HG03095 (cell line): Measurements from ENCODE around the gene CPNE5.

ENCODE experiments used
- ATAC-seq: cut with Tn5 transposase; IDR thresholded peaks from one replicate; pipeline ENCODE4 v1.9.1; 2021; ENCODE audit warnings: moderate library complexity; ENCODE audit not compliant: unreplicated experiment

CPNE5 gene

GRCh38 chr6:36751091-36751490 lies 88.2 kb downstream of the CPNE5 start:
- no peak for ATAC-seq

DNA sequence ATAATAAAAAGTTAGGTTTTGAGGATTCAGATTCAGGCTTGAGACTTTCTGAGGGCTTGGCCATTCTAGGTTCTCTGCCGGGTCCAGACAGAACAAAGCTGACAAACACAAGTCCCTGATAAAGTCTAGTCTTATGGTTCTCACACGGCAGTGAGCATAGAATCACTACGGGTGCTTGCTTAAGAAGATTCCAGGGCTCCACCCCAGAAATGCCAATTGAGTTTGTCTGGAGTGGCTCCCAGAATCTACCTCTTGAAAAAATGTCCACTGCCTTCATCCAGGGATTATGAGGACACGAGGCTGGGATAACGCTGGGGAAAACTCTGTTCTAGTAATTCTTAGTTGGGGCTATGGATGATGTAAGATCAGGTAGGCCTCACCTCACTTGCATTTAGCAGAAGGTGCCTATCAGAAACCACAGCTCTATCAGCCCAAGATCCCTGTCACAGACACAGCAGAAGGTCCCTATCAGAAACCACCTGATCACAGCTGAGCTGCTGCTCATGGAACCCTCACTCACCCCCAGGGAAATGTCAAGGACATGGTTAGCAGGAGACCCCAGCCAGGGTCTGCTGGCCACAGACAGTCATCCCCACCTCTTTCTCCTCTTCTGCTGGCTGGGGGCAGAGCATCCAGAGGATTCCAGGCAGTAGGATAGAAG lies 89.3 kb downstream of the CPNE5 start:
- no peak for ATAC-seq

- no peak for ATAC-seq
Observed at GRCh38 chr6:36746251-36746650, 93.0 kb downstream of the CPNE5 start.

DNA sequence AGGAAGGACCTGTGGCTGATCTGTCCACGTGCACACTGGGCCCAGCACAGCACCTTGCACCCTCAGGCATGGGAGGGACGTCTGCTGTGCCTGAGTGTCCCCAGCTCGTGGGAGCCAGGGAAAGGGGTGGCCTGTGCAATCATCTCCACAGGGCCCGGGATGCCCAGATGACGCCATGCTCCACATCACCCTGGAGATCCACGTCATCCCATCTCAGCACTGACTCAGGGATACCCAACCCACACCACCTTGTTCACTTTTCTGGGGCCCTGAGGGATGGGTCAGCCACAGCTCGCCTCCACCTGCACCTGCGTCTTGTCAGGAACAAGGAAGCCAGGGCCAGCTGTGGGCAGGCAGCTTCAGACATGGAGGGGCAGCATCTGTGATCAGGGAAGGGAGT lies 93.4 kb downstream of the CPNE5 start:
- ATAC-seq, result no peak

DNA sequence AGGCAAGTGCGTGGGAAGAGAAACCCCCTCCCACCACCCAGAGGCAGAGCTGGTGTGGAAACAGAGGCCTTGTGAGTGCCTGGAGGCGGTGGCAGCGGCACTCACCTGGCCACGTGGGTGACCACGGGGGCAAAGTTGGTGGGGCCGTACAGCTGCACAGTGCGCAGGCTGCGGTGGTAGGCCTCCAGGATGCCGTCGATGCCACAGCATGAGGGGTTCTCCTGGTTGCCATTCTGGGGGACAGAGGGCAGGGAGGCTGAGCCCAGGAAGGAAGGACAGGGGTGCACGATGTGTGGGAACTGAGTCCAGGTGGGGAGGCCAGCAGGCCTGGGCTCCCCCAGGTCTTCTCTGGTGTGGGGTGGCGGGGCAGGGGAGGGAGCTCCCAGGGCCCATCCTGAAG lies 94.0 kb downstream of the CPNE5 start:
- no peak for ATAC-seq

GRCh38 chr6:36744304-36744673 lies 95.0 kb downstream of the CPNE5 start:
- ATAC-seq, result no peak

DNA sequence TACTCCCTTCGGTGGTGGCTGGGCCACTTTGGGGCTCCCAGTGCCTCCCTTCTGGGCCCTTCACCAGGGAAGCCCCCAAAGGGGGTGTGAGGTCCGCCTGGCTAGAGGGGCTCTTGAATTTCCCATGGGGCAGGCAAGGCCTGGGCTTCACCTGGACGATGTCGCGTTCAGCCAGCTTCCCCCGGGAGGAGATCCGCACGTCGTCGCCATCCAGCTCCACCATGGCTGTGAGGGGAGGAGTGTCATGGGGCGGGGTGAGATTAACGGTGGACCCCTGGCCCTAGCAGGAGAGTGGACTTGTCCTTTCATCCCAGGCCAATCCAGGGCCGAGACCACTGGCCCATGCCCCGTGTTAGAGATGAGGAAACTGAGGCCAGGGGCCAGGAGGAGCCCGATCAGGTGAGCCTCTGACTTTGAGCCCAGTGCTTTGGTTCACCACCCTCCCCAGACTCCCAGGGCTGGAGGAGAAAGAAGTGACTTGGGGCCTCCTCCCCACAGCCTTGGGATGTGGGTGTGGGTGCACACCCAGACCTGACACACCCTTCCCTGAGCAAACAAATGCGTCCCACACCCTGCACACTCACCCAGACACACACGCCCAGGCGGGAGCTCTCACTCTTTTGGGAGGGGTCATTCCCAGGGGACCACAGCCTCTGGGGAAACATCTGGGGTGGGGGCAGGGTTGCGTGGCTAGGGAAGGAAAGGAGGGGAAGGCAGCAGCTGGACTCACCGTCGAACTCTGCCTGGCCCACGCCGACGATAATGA lies 95.5 kb downstream of the CPNE5 start:
- no peak for ATAC-seq

- no peak for ATAC-seq
Observed at GRCh38 chr6:36743032-36743431, 96.2 kb downstream of the CPNE5 start.

- ATAC-seq, result no peak
Observed at GRCh38 chr6:36742146-36742545, 97.1 kb downstream of the CPNE5 start.

DNA sequence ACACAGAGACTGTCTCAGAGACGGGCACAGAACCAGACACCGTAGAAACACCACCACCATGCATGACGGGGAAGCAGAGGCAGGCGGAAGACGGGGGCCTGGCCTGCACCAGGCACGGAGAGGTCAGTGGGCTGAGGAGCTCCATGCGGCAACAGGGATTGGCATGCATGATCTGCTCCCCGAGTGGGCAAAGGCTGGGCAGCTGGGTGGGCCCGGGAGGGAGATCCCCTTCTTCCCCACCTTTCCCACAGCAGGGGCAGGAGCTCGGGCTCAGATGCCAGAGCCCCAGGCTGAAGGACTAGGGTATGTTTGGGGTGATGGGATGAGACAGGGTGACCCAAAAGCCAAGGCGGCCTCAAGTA lies 98.4 kb downstream of the CPNE5 start:
- ATAC-seq, result no peak

- ATAC-seq, result no peak
Observed at GRCh38 chr6:36739947-36740817, 99.1 kb downstream of the CPNE5 start.

DNA sequence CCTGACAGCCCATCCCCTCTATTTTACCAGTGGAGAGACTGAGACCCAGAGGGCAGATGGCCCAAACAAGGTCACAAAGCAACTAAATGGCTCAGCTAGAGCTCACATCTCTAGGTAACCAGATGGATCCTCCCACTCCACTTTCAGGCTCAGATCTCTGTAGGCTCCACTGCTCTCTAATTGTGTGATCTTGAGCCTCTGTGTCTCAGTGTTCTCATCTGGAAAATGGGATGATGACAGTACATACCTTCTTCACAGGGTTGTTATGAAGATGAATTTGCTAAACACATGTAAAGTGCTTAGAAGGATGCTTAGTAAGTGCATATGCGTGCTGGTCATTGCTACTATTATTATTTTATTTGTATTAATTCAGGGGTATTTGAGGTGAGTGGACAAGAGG lies 101.1 kb downstream of the CPNE5 start:
- no peak for ATAC-seq

GRCh38 chr6:36737043-36737785 lies 102.0 kb downstream of the CPNE5 start:
- no peak for ATAC-seq

GRCh38 chr6:36735110-36736071 lies 103.9 kb downstream of the CPNE5 start:
- no peak for ATAC-seq

- no peak for ATAC-seq
Observed at GRCh38 chr6:36734486-36735060, 104.7 kb downstream of the CPNE5 start.

GRCh38 chr6:36733300-36733699 lies 105.9 kb downstream of the CPNE5 start:
- no peak for ATAC-seq

DNA sequence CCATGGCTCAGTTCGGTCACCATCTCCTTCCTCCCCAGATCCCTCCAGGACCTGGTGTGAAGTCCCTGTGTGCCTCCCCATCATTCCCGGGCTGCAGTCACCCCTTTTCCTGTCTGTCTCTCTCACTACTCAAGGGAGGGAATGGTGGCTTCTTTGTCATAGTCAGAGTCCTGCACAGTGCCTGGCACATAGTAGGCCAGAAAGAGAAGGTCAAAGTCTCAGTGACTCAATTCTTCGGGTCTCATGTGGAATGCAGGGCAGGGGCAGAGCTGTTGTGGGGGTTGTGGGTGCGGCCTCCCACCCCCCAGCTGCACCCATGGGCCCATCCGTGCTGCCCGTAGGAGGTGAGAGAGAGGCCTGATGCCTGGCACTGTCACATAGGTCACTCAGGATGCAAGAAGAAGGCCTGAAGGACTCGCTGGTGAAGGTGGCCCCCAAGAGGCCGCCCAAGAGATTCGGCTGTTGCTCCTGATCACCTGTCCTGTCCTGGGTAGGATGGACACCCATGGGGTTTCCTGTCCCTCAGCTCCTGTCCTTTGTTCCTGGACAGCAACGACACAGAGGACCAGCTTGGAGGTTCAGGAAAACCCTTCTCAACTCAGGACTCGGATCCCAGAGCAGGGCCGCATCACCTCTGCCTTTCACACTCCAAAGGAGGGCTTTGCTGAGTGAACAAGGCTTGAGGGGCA lies 107.5 kb downstream of the CPNE5 start:
- ATAC-seq, result no peak

GRCh38 chr6:36730424-36731380 lies 108.5 kb downstream of the CPNE5 start:
- no peak for ATAC-seq
